Gastroesophageal sphincter (tissue), 3 donors: ENCODE data around the gene NEK4.

Experiments
- CTCF ChIP-seq, 4 experiments: fragments of 200-600 bp in 2 of 4; fragments of 450-650 bp in 2 of 4; sonication (generic) in 1 of 4; IDR thresholded peaks; one replicate each; pipeline ENCODE4 v1.5.1; 2017 to 2019; ENCODE audit warnings: antibody characterized with exemption in 4 of 4, mild to moderate bottlenecking in 2 of 4, moderate library complexity in 2 of 4
- POLR2A ChIP-seq, 2 donors: fragments of 450-650 bp; IDR thresholded peaks; one replicate each; pipeline ENCODE4 v1.6.1; 2017; ENCODE audit warnings: antibody characterized with exemption in 2 of 2, mild to moderate bottlenecking in 2 of 2, moderate library complexity in 1 of 2
- POLR2AphosphoS5 ChIP-seq: sonication (generic); formaldehyde crosslinking; IDR thresholded peaks from one replicate; pipeline ENCODE4 v1.6.1; 2017; ENCODE audit warnings: antibody characterized with exemption

GRCh38 chr3:52710512-52710911 lies 60.2 kb downstream of the NEK4 start:
- TF ChIP-seq CTCF (IDR thresholded peaks at IDR 0.05), result no peak
- no peak for TF ChIP-seq POLR2A (IDR thresholded peaks at IDR 0.05)
- no peak for TF ChIP-seq POLR2AphosphoS5
